Endothelial cell of umbilical vein (primary cell): Measurements from ENCODE around the gene FGD5.

Experiments
- CTCF ChIP-seq, 2 donors: IDR thresholded peaks; 1 replicate in 1 of 2; 2 replicates in 1 of 2; pipeline ENCODE4 v1.5.1; 2011; ENCODE audit warnings: low read length in 2 of 2, mild to moderate bottlenecking in 2 of 2, moderate library complexity in 2 of 2, control low read depth in 1 of 2, inconsistent platforms in 1 of 2, low read depth in 1 of 2; ENCODE audit not compliant: insufficient read depth in 1 of 2; ENCODE audit errors: extremely low read depth in 1 of 2
- EZH2 ChIP-seq: IDR thresholded peaks from 2 replicates; pipeline ENCODE4 v1.6.1; 2012; ENCODE audit warnings: borderline replicate concordance, low read depth, mild to moderate bottlenecking, moderate library complexity, low read length, inconsistent platforms; ENCODE audit not compliant: severe bottlenecking
- MYC ChIP-seq: IDR thresholded peaks from one replicate; pipeline ENCODE4 v1.6.1; 2011; ENCODE audit warnings: mild to moderate bottlenecking, low read depth, low read length
- POLR2A ChIP-seq: IDR thresholded peaks from 2 replicates; pipeline ENCODE4 v1.6.1; 2012; ENCODE audit warnings: low read depth, mild to moderate bottlenecking, control low read depth, low read length
- POLR2AphosphoS5 ChIP-seq: IDR thresholded peaks from 2 replicates; pipeline ENCODE4 v1.6.1; 2012; ENCODE audit warnings: low read depth, mild to moderate bottlenecking, control low read depth, low read length, moderate library complexity; ENCODE audit not compliant: insufficient read depth
- TF ChIP-seq, protein P1 (sequence below): IDR thresholded peaks from 2 replicates; pipeline ENCODE4 v1.6.1; 2011; ENCODE audit not compliant: insufficient read depth, insufficient read length

DNA sequence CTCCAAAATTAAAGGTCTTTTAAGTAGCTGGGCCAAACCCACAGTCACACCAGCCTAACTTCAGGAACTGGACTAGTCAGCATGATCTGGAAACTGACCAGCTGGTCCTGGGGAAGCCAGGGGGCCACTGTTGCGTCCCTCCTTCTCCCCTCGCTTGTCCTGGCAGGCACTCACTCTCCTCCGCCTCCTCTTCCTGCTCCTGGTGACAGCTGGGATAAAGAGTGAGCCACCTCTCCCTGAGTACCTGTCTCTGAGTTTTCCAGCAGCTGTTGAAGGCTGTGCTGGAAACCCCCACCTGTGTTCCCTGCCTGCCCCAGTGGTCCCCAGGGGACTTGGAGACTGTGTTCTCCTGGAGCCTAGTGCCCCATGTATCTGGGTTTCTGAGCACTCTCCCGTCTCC is 56.0 kb downstream of the FGD5 start:
- TF ChIP-seq CTCF (IDR thresholded peaks at IDR 0.05; ENCODE audit: extremely low read depth in 1 of 2, insufficient read depth in 1 of 2, low read depth in 1 of 2, low read length in 2 of 2) (no peak), POLR2AphosphoS5 (no peak), EZH2 (no peak), POLR2A (no peak), MYC (no peak)
- TF ChIP-seq, protein P1, sequence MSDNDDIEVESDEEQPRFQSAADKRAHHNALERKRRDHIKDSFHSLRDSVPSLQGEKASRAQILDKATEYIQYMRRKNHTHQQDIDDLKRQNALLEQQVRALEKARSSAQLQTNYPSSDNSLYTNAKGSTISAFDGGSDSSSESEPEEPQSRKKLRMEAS = no peak
